NT2/D1 (cell line): ENCODE results near the gene USP12.

Experiments used
- SUZ12 ChIP-seq: IDR thresholded peaks from 2 replicates; pipeline ENCODE4 v1.6.1; 2011; ENCODE audit not compliant: insufficient read length, insufficient read depth; ENCODE audit errors: extremely low read depth
- YY1 ChIP-seq: IDR thresholded peaks from 2 replicates; pipeline ENCODE4 v1.6.1; 2011; ENCODE audit not compliant: insufficient read length, insufficient read depth
- ZNF274 ChIP-seq: IDR thresholded peaks from 2 replicates; pipeline ENCODE4 v1.6.1; 2011; ENCODE audit warnings: mild to moderate bottlenecking, low read depth, low read length

- TF ChIP-seq ZNF274 = no peak
- no peak for TF ChIP-seq YY1
- TF ChIP-seq SUZ12 = no peak
These were observed 1.4 kb downstream of the USP12 start for GRCh38 chr13:27170221-27170515.
